Measurements from ENCODE around the gene PDE8A.
A peak's percentile ranks its signal among the peaks of the same experiment; 100 is the strongest.

GRCh38 chr15:84982301-84982920 is 755 bp downstream of the PDE8A start:
- TF ChIP-seq POLR2A (IDR thresholded peaks at IDR 0.05) (peak in 2 of 3 donors; percentile 64 to 75), CTCF (IDR thresholded peaks at IDR 0.05) (no peak)
